Nephron progenitor cell (in vitro differentiated cells): ENCODE measurements around the gene MXRA8.
A peak's percentile ranks its signal among the peaks of the same experiment; 100 is the strongest.

ENCODE experiments used
- DNase-seq: peaks from one replicate; pipeline ENCODE4 v3.0.0; 2021
- H3K27ac Mint-ChIP-seq: 2 replicates; pipeline ENCODE4 v1.8.0; 2021; ENCODE audit warnings: mild to moderate bottlenecking, moderate library complexity, mixed read lengths
- H3K27me3 Mint-ChIP-seq: 2 replicates; pipeline ENCODE4 v1.8.0; 2021; ENCODE audit warnings: mild to moderate bottlenecking, low read depth, mixed read lengths; ENCODE audit not compliant: poor library complexity
- H3K36me3 Mint-ChIP-seq: 2 replicates; pipeline ENCODE4 v1.8.0; 2021; ENCODE audit warnings: low read depth, mixed read lengths
- H3K4me1 Mint-ChIP-seq: 2 replicates; pipeline ENCODE4 v1.8.0; 2021; ENCODE audit warnings: mixed read lengths
- H3K4me3 Mint-ChIP-seq: 2 replicates; pipeline ENCODE4 v1.8.0; 2021; ENCODE audit warnings: mild to moderate bottlenecking, moderate library complexity, mixed read lengths
- H3K9me3 Mint-ChIP-seq: 2 replicates; pipeline ENCODE4 v1.8.0; 2021; ENCODE audit warnings: mild to moderate bottlenecking, moderate library complexity, mixed read lengths
- CTCF ChIP-seq: fragments of 200-600 bp; sonication (generic); IDR thresholded peaks from 2 replicates; pipeline ENCODE4 v1.5.0; 2021; ENCODE audit warnings: antibody characterized with exemption

Gene MXRA8

GRCh38 chr1:1311107-1312104, 46.9 kb downstream of the MXRA8 start:
- Mint-ChIP-seq H3K9me3 (no peaks in the 10 kb centered on the region), H3K27me3 (peaks cover 6% of the 10 kb centered on the region), H3K4me1 (peaks cover 26% of the 10 kb centered on the region), H3K27ac (no peak overlapping the region), H3K4me3 (no peak overlapping the region), H3K36me3 (peaks cover 14% of the 10 kb centered on the region)
- no peak for TF ChIP-seq CTCF
- no peak for DNase-seq

- DNase-seq = no peak
- H3K27me3 Mint-ChIP-seq = peaks cover 6% of the 10 kb centered on the region
- no peak overlapping the region for H3K4me3 Mint-ChIP-seq
- peaks cover 26% of the 10 kb centered on the region for H3K4me1 Mint-ChIP-seq
- no peak for TF ChIP-seq CTCF
- peaks cover 7% of the 10 kb centered on the region for H3K36me3 Mint-ChIP-seq
- no peak overlapping the region for H3K27ac Mint-ChIP-seq
- H3K9me3 Mint-ChIP-seq = no peaks in the 10 kb centered on the region
Measured at GRCh38 chr1:1310476-1311053, 47.8 kb downstream of the MXRA8 start.

GRCh38 chr1:1310109-1310385, 48.3 kb downstream of the MXRA8 start:
- Mint-ChIP-seq H3K36me3 (peaks cover 6% of the 10 kb centered on the region), H3K4me1 (peaks cover 24% of the 10 kb centered on the region), H3K27me3 (peaks cover 6% of the 10 kb centered on the region), H3K27ac (no peak overlapping the region), H3K4me3 (no peak overlapping the region), H3K9me3 (no peaks in the 10 kb centered on the region)
- no peak for DNase-seq
- TF ChIP-seq CTCF = no peak

GRCh38 chr1:1309251-1310108, 48.9 kb downstream of the MXRA8 start:
- Mint-ChIP-seq H3K4me1 (peaks cover 26% of the 10 kb centered on the region), H3K27ac (no peak overlapping the region)

GRCh38 chr1:1308756-1309250, 49.6 kb downstream of the MXRA8 start:
- Mint-ChIP-seq H3K36me3 (peaks cover 6% of the 10 kb centered on the region), H3K27ac (no peak overlapping the region), H3K27me3 (peaks cover 6% of the 10 kb centered on the region), H3K4me1 (peaks cover 27% of the 10 kb centered on the region), H3K9me3 (no peaks in the 10 kb centered on the region), H3K4me3 (peak overlapping the region; percentile 79)
- TF ChIP-seq CTCF = no peak
- DNase-seq = peak; percentile 49

More at GRCh38 chr1:1309251-1310108, 48.9 kb downstream of the MXRA8 start:
- peaks cover 6% of the 10 kb centered on the region for H3K27me3 Mint-ChIP-seq
- TF ChIP-seq CTCF = no peak
- H3K4me3 Mint-ChIP-seq = peak overlapping the region; percentile 77
- peaks cover 6% of the 10 kb centered on the region for H3K36me3 Mint-ChIP-seq
- no peaks in the 10 kb centered on the region for H3K9me3 Mint-ChIP-seq
- DNase-seq = peak; percentile 34
